H1 (cell line): Measurements from ENCODE around the gene C2CD2L. TPM values are rescaled to one million over a fixed set of nuclear protein-coding genes. Genes with fewer than 3 reads are reported as not detected.

Experiments used
- CTCF ChIP-seq, 3 experiments: IDR thresholded peaks; 1 replicate in 2 of 3; 2 replicates in 1 of 3; pipeline versions ENCODE4 v1.5.1 to v1.6.1; 2011; ENCODE audit warnings: low read length in 3 of 3, mild to moderate bottlenecking in 3 of 3, inconsistent platforms in 2 of 3, low read depth in 1 of 3, moderate library complexity in 1 of 3; ENCODE audit not compliant: insufficient read depth in 1 of 3; ENCODE audit errors: control extremely low read depth in 1 of 3
- MAFK ChIP-seq: IDR thresholded peaks from 2 replicates; pipeline ENCODE4 v1.6.1; 2012; ENCODE audit warnings: low read depth, mild to moderate bottlenecking, improper control_type of control experiment, low read length
- TBP ChIP-seq: IDR thresholded peaks from 2 replicates; pipeline ENCODE4 v1.6.1; 2011; ENCODE audit warnings: low read depth, low read length, improper control_type of control experiment
- TEAD4 ChIP-seq: IDR thresholded peaks from 2 replicates; pipeline ENCODE4 v1.6.1; 2012; ENCODE audit warnings: low read depth, low read length, inconsistent platforms, mixed read lengths
- ZNF274 ChIP-seq: IDR thresholded peaks from 2 replicates; pipeline ENCODE4 v1.7.0; 2012; ENCODE audit warnings: low read length, borderline replicate concordance; ENCODE audit errors: extremely low read depth
- polyA plus RNA-seq, 7 experiments: library from polyadenylated mRNA; depleted of rRNA in 3 of 7; stranded (reverse) in 5 of 7; unstranded in 2 of 7; fragments of >200 nt in 5 of 7; fragments of 200-250 nt in 2 of 7; gene quantifications; 1 replicate in 5 of 7; 2 replicates in 1 of 7; 4 replicates in 1 of 7; pipeline versions ENCODE4 v1.2.1 to v1.2.3, GENCODE V29; 2011 to 2013; ENCODE audit warnings: missing spikeins in 2 of 7, mixed read lengths in 2 of 7
- total RNA-seq: library from RNA; stranded (reverse); fragmentation: NEBNext Ultra II Directional; extraction: Animal tissue kit (Norgen Biotek cat#: 25700); gene quantifications from 2 replicates; pipeline ENCODE4 v1.2.1, GENCODE V29; 2021

C2CD2L gene
- total and polyA plus RNA-seq, 2 of the 8 experiments (the other 6 are each of a cell fraction or from before 2014, with no cell fraction given) = 2.5 to 4.0 TPM

GRCh38 chr11:119089319-119089718 lies 17.8 kb upstream of the C2CD2L start (continued):
- TF ChIP-seq CTCF (IDR thresholded peaks at IDR 0.05; ENCODE audit: control extremely low read depth in 1 of 3, insufficient read depth in 1 of 3, low read depth in 1 of 3, low read length in 3 of 3) (no peak), TBP (no peak), MAFK (no peak), TEAD4 (no peak), ZNF274 (no peak)
